ENCODE results near the gene TMEM163.

Gene TMEM163

GRCh38 chr2:134465228-134466105 lies 253.3 kb downstream of the TMEM163 start:
- H3K27ac ChIP-seq (ENCODE audit: low read depth, low read length): no peak overlapping the region
- no peaks in the 10 kb centered on the region for H3K9me3 ChIP-seq (ENCODE audit: control insufficient read depth in 1 of 2, low read length in 2 of 2)
- H3K36me3 ChIP-seq (ENCODE audit: control insufficient read depth in 1 of 2, insufficient read depth in 2 of 2, low read length in 2 of 2): no peaks in the 10 kb centered on the region
- no peak overlapping the region for H3K9ac ChIP-seq (ENCODE audit: low read depth in 1 of 2, low read length in 2 of 2)
- H3K4me1 ChIP-seq (ENCODE audit: control insufficient read depth in 1 of 2, insufficient read depth in 2 of 2, low read length in 2 of 2): peaks cover 0 to 10% of the 10 kb centered on the region in 2 donors
- no peak overlapping the region for H3K4me3 ChIP-seq (ENCODE audit: low read depth in 1 of 2, low read length in 2 of 2)
- H3K27me3 ChIP-seq (ENCODE audit: control insufficient read depth in 1 of 2, insufficient read depth in 2 of 2, low read length in 2 of 2): no peaks in the 10 kb centered on the region

DNA sequence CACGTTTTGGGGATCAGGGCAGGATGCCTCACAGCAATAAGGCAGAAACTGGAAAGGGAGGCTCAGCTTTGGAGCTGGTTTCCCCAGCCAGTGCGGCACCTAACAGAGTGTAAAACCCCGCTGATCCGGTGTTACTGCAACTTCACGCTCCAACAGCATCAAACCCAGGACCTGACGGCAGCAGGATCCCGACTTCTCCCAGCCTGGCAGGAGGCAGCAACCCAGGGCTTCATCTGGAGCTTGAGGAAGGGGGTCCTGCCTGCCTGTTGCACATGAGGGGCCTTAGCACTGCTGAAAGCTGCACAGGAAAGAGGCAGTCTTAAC lies 255.1 kb downstream of the TMEM163 start:
- Histone ChIP-seq H3K36me3 (ENCODE audit: control insufficient read depth in 1 of 2, insufficient read depth in 2 of 2, low read length in 2 of 2) (no peaks in the 10 kb centered on the region), H3K4me3 (ENCODE audit: low read depth in 1 of 2, low read length in 2 of 2) (no peak overlapping the region), H3K27me3 (ENCODE audit: control insufficient read depth in 1 of 2, insufficient read depth in 2 of 2, low read length in 2 of 2) (no peaks in the 10 kb centered on the region), H3K27ac (ENCODE audit: low read depth, low read length) (no peak overlapping the region), H3K9ac (ENCODE audit: low read depth in 1 of 2, low read length in 2 of 2) (no peak overlapping the region), H3K9me3 (ENCODE audit: control insufficient read depth in 1 of 2, low read length in 2 of 2) (no peaks in the 10 kb centered on the region), H3K4me1 (ENCODE audit: control insufficient read depth in 1 of 2, insufficient read depth in 2 of 2, low read length in 2 of 2) (peaks cover 0 to 10% of the 10 kb centered on the region in 2 donors)

DNA sequence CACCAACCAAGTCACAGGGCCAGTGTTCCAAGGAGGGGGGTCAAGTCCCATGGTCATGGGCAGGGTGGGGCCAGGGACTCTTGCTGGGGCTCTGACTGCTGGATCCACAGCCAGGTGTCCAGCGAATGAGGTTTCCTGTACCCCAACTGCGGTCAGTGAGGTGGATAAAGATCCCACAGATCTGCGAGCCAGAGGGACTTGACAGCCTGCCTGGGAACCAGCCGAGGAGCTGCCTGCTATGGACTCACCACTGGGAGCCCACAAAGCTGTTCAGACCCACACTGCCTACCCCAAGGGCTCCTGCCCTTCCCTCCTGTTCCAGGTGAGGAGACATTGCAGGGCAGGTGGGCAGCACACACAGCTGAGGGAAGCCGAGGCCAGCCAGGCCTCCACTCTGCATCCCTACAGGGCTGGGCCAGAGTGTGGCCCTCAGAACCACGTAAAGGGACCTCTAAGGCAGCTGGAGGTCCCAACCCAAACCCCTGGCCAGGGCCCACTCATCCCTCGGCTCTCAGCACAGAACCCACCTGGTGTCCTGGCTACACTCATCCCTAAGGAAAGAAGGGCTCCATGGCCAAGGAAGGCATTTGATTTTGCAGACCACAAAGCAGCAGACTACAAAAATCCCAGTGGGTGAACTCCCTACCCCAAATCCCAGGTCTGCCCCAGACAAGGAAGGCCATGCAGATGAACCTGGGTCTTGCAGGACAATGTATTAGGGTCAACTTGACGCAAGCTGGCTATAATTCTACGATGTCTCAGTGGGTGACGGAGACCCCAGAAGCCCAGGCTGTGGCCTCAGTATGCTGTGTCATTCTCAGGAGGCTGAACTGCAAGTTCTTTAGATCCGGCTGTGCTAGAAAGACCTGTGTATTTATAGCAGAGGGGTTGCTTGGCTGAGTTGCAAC lies 255.8 kb downstream of the TMEM163 start:
- H3K9ac ChIP-seq (ENCODE audit: low read depth in 1 of 2, low read length in 2 of 2): no peak overlapping the region
- peaks cover 0 to 10% of the 10 kb centered on the region in 2 donors for H3K4me1 ChIP-seq (ENCODE audit: control insufficient read depth in 1 of 2, insufficient read depth in 2 of 2, low read length in 2 of 2)
- H3K36me3 ChIP-seq (ENCODE audit: control insufficient read depth in 1 of 2, insufficient read depth in 2 of 2, low read length in 2 of 2): no peaks in the 10 kb centered on the region
- no peak overlapping the region for H3K27ac ChIP-seq (ENCODE audit: low read depth, low read length)
- H3K27me3 ChIP-seq (ENCODE audit: control insufficient read depth in 1 of 2, insufficient read depth in 2 of 2, low read length in 2 of 2): no peaks in the 10 kb centered on the region
- H3K4me3 ChIP-seq (ENCODE audit: low read depth in 1 of 2, low read length in 2 of 2): no peak overlapping the region
- no peaks in the 10 kb centered on the region for H3K9me3 ChIP-seq (ENCODE audit: control insufficient read depth in 1 of 2, low read length in 2 of 2)

GRCh38 chr2:134462275-134462674 lies 256.5 kb downstream of the TMEM163 start:
- Histone ChIP-seq H3K36me3 (ENCODE audit: control insufficient read depth in 1 of 2, insufficient read depth in 2 of 2, low read length in 2 of 2) (no peaks in the 10 kb centered on the region), H3K9ac (ENCODE audit: low read depth in 1 of 2, low read length in 2 of 2) (no peak overlapping the region), H3K27ac (ENCODE audit: low read depth, low read length) (no peak overlapping the region), H3K27me3 (ENCODE audit: control insufficient read depth in 1 of 2, insufficient read depth in 2 of 2, low read length in 2 of 2) (no peaks in the 10 kb centered on the region), H3K4me3 (ENCODE audit: low read depth in 1 of 2, low read length in 2 of 2) (no peak overlapping the region), H3K9me3 (ENCODE audit: control insufficient read depth in 1 of 2, low read length in 2 of 2) (no peaks in the 10 kb centered on the region), H3K4me1 (ENCODE audit: control insufficient read depth in 1 of 2, insufficient read depth in 2 of 2, low read length in 2 of 2) (peaks cover 0 to 10% of the 10 kb centered on the region in 2 donors)

DNA sequence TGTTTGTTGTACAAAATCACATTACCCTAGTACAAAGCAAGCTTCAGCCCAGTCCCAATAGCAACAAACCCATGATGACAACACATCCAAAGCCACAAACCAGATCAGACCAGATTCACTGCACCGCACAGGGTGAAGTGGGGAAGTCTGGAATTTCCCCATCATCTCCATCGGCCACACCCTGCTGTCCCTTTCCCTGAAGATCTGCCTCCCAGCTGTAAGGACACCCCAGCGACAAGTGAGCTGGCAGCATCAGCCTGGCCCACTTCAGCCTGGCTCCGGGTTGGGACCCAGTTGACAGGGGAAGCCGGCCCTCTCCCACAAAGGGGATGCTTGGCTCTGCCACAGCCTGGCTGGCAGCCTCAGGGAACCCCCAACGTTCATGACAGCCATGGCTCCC lies 257.3 kb downstream of the TMEM163 start:
- Histone ChIP-seq H3K27ac (ENCODE audit: low read depth, low read length) (no peak overlapping the region), H3K9me3 (ENCODE audit: control insufficient read depth in 1 of 2, low read length in 2 of 2) (no peaks in the 10 kb centered on the region), H3K36me3 (ENCODE audit: control insufficient read depth in 1 of 2, insufficient read depth in 2 of 2, low read length in 2 of 2) (no peaks in the 10 kb centered on the region), H3K9ac (ENCODE audit: low read depth in 1 of 2, low read length in 2 of 2) (no peak overlapping the region), H3K4me1 (ENCODE audit: control insufficient read depth in 1 of 2, insufficient read depth in 2 of 2, low read length in 2 of 2) (peaks cover 0 to 10% of the 10 kb centered on the region in 2 donors), H3K4me3 (ENCODE audit: low read depth in 1 of 2, low read length in 2 of 2) (no peak overlapping the region), H3K27me3 (ENCODE audit: control insufficient read depth in 1 of 2, insufficient read depth in 2 of 2, low read length in 2 of 2) (no peaks in the 10 kb centered on the region)

DNA sequence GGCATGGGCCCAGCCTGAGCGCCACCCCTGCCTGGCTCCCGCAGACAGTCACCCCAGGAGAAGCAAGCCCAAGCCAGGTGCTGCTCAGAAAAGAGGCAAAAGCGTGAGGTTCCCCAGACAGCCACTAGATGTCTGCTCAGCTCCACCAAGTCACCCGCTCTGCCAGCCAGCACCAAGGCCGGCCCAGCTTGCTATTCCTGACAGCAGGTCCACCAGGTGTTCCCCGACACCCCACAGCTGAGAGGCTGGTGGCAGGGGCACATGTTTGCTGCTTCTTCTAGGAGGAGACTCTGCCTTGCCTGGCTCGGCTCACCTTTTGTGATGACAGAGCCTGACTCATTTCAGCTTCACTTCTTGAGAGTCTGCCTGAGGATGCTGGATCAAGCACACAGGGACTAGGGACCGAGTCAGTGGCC lies 258.2 kb downstream of the TMEM163 start:
- no peak overlapping the region for H3K9ac ChIP-seq (ENCODE audit: low read depth in 1 of 2, low read length in 2 of 2)
- H3K4me1 ChIP-seq (ENCODE audit: control insufficient read depth in 1 of 2, insufficient read depth in 2 of 2, low read length in 2 of 2): peaks cover 0 to 5% of the 10 kb centered on the region in 2 donors
- H3K36me3 ChIP-seq (ENCODE audit: control insufficient read depth in 1 of 2, insufficient read depth in 2 of 2, low read length in 2 of 2): peaks cover 2% of the 10 kb centered on the region in 2 donors
- H3K27me3 ChIP-seq (ENCODE audit: control insufficient read depth in 1 of 2, insufficient read depth in 2 of 2, low read length in 2 of 2): no peaks in the 10 kb centered on the region
- no peak overlapping the region for H3K27ac ChIP-seq (ENCODE audit: low read depth, low read length)
- no peaks in the 10 kb centered on the region for H3K9me3 ChIP-seq (ENCODE audit: control insufficient read depth in 1 of 2, low read length in 2 of 2)
- H3K4me3 ChIP-seq (ENCODE audit: low read depth in 1 of 2, low read length in 2 of 2): no peak overlapping the region

DNA sequence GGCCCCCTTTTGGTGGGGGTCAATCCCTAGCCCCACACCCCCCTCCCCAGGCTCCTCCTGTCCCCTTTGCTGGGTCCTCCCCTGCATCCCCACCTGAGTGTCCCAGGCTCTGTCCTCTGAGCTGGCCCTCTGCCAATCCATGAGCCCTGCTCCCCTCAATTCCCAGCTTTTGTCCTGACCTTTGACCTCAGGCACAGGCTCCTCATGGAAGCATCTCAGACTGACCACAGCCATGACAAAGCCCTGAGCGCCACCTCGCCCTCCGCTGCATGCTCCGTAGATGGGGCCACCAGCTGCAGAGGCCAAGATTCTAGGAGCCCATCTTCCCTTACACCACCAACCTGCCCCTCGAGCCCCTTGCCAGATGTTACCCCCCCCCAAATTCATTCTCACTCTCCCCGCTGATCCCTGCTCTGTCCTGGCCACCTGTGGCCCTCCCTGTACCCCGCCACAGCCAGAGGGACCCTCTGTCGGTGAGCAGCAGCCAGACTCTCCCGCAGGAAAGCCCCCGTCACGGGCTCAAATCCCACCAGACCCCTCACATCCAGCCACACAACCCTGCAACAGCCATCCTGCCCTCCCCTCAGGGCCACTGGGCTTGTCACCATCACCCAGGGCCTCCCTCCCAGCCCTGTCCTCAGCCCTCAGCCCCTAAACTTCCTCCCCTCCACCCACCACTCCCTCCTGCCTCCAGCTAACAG lies 258.9 kb downstream of the TMEM163 start:
- H3K9ac ChIP-seq (ENCODE audit: low read depth in 1 of 2, low read length in 2 of 2): no peak overlapping the region
- H3K27me3 ChIP-seq (ENCODE audit: control insufficient read depth in 1 of 2, insufficient read depth in 2 of 2, low read length in 2 of 2): no peaks in the 10 kb centered on the region
- H3K36me3 ChIP-seq (ENCODE audit: control insufficient read depth in 1 of 2, insufficient read depth in 2 of 2, low read length in 2 of 2): peaks cover 3 to 5% of the 10 kb centered on the region in 2 donors
- no peak overlapping the region for H3K27ac ChIP-seq (ENCODE audit: low read depth, low read length)
- no peak overlapping the region for H3K4me3 ChIP-seq (ENCODE audit: low read depth in 1 of 2, low read length in 2 of 2)
- H3K4me1 ChIP-seq (ENCODE audit: control insufficient read depth in 1 of 2, insufficient read depth in 2 of 2, low read length in 2 of 2): no peaks in the 10 kb centered on the region
- H3K9me3 ChIP-seq (ENCODE audit: control insufficient read depth in 1 of 2, low read length in 2 of 2): no peaks in the 10 kb centered on the region

DNA sequence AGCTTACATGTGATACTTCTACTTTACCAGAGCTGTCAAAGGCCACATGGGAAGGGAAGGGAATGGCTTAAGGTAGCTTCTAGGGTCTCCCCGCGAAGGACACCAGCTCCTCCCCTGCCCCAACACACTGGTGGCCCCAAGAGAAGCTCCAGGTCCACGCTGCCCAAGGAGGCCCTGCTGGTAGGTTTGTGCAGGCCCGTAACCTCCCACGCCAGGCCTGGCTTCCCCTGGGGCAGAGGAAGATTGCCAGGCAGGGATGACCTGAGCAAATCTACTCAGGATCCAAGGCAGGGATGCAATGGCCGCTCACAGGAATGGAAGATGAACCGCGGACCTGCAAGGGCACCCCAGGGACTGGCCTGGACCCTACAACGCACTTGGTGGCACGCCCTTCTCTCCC lies 259.9 kb downstream of the TMEM163 start:
- Histone ChIP-seq H3K4me3 (ENCODE audit: low read depth in 1 of 2, low read length in 2 of 2) (no peak overlapping the region), H3K27ac (ENCODE audit: low read depth, low read length) (no peak overlapping the region), H3K4me1 (ENCODE audit: control insufficient read depth in 1 of 2, insufficient read depth in 2 of 2, low read length in 2 of 2) (no peaks in the 10 kb centered on the region), H3K36me3 (ENCODE audit: control insufficient read depth in 1 of 2, insufficient read depth in 2 of 2, low read length in 2 of 2) (peaks cover 3 to 9% of the 10 kb centered on the region in 2 donors), H3K9me3 (ENCODE audit: control insufficient read depth in 1 of 2, low read length in 2 of 2) (no peaks in the 10 kb centered on the region), H3K27me3 (ENCODE audit: control insufficient read depth in 1 of 2, insufficient read depth in 2 of 2, low read length in 2 of 2) (no peaks in the 10 kb centered on the region), H3K9ac (ENCODE audit: low read depth in 1 of 2, low read length in 2 of 2) (no peak overlapping the region)

DNA sequence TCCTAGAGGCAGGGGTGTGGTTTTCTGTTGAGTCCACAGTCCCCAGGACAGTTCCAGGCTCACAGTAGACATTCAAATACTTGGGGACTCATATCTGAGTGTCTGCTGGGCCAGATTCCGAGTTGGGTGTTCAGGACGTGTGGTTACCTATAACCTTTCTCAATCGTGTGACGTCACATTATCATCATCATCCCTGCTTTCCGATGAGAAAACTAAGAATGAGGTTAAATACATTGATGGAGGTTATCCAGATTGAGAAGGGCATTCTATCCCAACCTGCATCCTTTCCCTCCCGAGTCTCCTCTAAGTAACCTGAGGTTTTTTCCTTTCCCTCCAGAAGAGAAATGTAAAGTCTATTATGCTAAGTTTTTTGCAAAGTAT lies 260.3 kb downstream of the TMEM163 start:
- no peaks in the 10 kb centered on the region for H3K9me3 ChIP-seq (ENCODE audit: control insufficient read depth in 1 of 2, low read length in 2 of 2)
- H3K4me1 ChIP-seq (ENCODE audit: control insufficient read depth in 1 of 2, insufficient read depth in 2 of 2, low read length in 2 of 2): no peaks in the 10 kb centered on the region
- H3K36me3 ChIP-seq (ENCODE audit: control insufficient read depth in 1 of 2, insufficient read depth in 2 of 2, low read length in 2 of 2): peaks cover 3 to 11% of the 10 kb centered on the region in 2 donors
- no peak overlapping the region for H3K27ac ChIP-seq (ENCODE audit: low read depth, low read length)
- H3K4me3 ChIP-seq (ENCODE audit: low read depth in 1 of 2, low read length in 2 of 2): no peak overlapping the region
- H3K9ac ChIP-seq (ENCODE audit: low read depth in 1 of 2, low read length in 2 of 2): no peak overlapping the region
- H3K27me3 ChIP-seq (ENCODE audit: control insufficient read depth in 1 of 2, insufficient read depth in 2 of 2, low read length in 2 of 2): no peaks in the 10 kb centered on the region
